Cardiac muscle cell (in vitro differentiated cells and primary cell): Measurements from ENCODE around the gene SH3D21. TPM values are rescaled to one million over a fixed set of nuclear protein-coding genes. Genes with fewer than 3 reads are reported as not detected.
A peak's percentile ranks its signal among the peaks of the same experiment; 100 is the strongest.

Experiments used
- DNase-seq, 2 donors: peaks; one replicate each; pipeline versions ENCODE4 v3.0.0 to v3.0.0-alpha.2; 2010 to 2017; ENCODE audit warnings: low read depth in 1 of 2, low spot score in 1 of 2
- H3K27ac ChIP-seq: fragments of 200-600 bp; sonication (generic); 2 replicates; pipeline ENCODE4 v1.5.1; 2016
- H3K27me3 ChIP-seq: fragments of 200-600 bp; sonication (generic); 2 replicates; pipeline ENCODE4 v1.6.0; 2016; ENCODE audit warnings: control low read depth
- H3K36me3 ChIP-seq: fragments of 200-600 bp; sonication (generic); 2 replicates; pipeline ENCODE4 v1.5.1; 2016; ENCODE audit warnings: control low read depth
- H3K4me1 ChIP-seq: fragments of 200-600 bp; sonication (generic); 2 replicates; pipeline ENCODE4 v1.8.1; 2017; ENCODE audit warnings: low read depth, mild to moderate bottlenecking, mixed run types
- H3K4me3 ChIP-seq: fragments of 200-600 bp; sonication (generic); 2 replicates; pipeline ENCODE4 v1.5.1; 2016; ENCODE audit warnings: mild to moderate bottlenecking
- H3K9me3 ChIP-seq: fragments of 200-600 bp; sonication (generic); 2 replicates; pipeline ENCODE4 v1.5.1; 2017; ENCODE audit warnings: low read depth, mild to moderate bottlenecking, control low read depth
- polyA plus RNA-seq: library from polyadenylated mRNA; unstranded; fragments of >200 nt; fragmentation: Nextera tagmentation; extraction: Ambion mirVana; gene quantifications from 2 replicates; pipeline ENCODE4 v1.2.1, GENCODE V29; 2016
- total RNA-seq: library from RNA; depleted of rRNA; stranded (reverse); fragments of >200 nt; gene quantifications from 2 replicates; pipeline ENCODE4 v1.2.3, GENCODE V29; 2016
- TF ChIP-seq, protein P1 (sequence below): IDR thresholded peaks from 2 replicates; pipeline ENCODE4 v1.5.1; 2012; ENCODE audit warnings: low read depth, mild to moderate bottlenecking, low read length

SH3D21 gene
- total and polyA plus RNA-seq, 2 experiments from 2014 or later = 13.5 to 44.0 TPM

GRCh38 chr1:36321119-36321951 lies 15.2 kb downstream of the SH3D21 start:
- Histone ChIP-seq H3K4me1 (peaks cover 31% of the 10 kb centered on the region), H3K27me3 (no peaks in the 10 kb centered on the region), H3K4me3 (no peak overlapping the region), H3K9me3 (no peaks in the 10 kb centered on the region), H3K36me3 (no peaks in the 10 kb centered on the region), H3K27ac (peak overlapping the region; percentile 83)
- DNase-seq = peak; percentile 92 to 97
- TF ChIP-seq, protein P1, sequence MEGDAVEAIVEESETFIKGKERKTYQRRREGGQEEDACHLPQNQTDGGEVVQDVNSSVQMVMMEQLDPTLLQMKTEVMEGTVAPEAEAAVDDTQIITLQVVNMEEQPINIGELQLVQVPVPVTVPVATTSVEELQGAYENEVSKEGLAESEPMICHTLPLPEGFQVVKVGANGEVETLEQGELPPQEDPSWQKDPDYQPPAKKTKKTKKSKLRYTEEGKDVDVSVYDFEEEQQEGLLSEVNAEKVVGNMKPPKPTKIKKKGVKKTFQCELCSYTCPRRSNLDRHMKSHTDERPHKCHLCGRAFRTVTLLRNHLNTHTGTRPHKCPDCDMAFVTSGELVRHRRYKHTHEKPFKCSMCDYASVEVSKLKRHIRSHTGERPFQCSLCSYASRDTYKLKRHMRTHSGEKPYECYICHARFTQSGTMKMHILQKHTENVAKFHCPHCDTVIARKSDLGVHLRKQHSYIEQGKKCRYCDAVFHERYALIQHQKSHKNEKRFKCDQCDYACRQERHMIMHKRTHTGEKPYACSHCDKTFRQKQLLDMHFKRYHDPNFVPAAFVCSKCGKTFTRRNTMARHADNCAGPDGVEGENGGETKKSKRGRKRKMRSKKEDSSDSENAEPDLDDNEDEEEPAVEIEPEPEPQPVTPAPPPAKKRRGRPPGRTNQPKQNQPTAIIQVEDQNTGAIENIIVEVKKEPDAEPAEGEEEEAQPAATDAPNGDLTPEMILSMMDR = no peak

DNA sequence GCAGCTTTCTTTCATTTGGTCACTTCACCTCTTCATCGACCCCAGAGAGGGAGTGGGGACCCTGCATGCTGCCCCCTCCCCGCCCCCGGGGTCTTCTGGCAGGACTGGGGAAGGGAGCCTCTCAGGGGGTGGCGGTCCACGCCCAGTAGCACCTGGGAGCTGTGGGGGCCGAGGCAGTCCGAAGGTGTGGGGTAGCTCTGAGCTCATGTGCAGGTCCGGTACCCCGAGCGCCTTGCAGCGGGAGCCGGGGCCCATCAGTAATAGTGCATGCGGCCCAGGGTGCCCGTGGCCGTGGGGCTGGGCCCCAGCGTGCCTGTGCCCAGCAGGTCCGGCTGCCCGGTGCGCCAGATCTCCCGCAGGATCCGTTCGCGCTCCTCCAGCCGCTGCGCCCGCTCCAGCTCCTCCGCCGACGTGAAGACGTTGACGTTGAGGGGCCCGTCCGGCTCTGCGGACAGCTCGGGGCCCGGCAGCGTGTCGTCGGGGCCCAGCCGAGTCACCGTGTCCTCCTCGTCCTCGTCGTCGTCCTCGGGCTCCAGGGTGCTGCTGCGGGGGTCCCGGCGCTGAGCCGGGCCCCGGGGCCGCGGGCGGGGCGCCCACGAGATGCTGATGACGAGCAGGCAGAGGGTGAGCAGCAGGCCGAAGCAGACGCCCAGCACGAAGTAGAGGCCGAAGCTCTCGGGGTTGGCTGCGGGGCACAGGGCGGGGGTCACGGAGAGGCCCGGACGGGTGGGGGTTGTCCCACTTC lies 16.0 kb downstream of the SH3D21 start:
- H3K27me3 ChIP-seq = no peaks in the 10 kb centered on the region
- H3K9me3 ChIP-seq = no peaks in the 10 kb centered on the region
- TF ChIP-seq, protein P1 = no peak
- peak in 1 of 2 donors; percentile 41 for DNase-seq
- peaks cover 31% of the 10 kb centered on the region for H3K4me1 ChIP-seq
- peak overlapping the region; percentile 37 for H3K4me3 ChIP-seq
- H3K27ac ChIP-seq = peak overlapping the region; percentile 83
- H3K36me3 ChIP-seq = no peaks in the 10 kb centered on the region

GRCh38 chr1:36322786-36323635 lies 16.8 kb downstream of the SH3D21 start:
- Histone ChIP-seq H3K27me3 (no peaks in the 10 kb centered on the region), H3K27ac (no peak overlapping the region), H3K4me3 (peak overlapping the region; percentile 37), H3K9me3 (no peaks in the 10 kb centered on the region), H3K4me1 (peaks cover 31% of the 10 kb centered on the region), H3K36me3 (no peaks in the 10 kb centered on the region)
- TF ChIP-seq, protein P1 = no peak
- peak in 1 of 2 donors; percentile 77 for DNase-seq

DNA sequence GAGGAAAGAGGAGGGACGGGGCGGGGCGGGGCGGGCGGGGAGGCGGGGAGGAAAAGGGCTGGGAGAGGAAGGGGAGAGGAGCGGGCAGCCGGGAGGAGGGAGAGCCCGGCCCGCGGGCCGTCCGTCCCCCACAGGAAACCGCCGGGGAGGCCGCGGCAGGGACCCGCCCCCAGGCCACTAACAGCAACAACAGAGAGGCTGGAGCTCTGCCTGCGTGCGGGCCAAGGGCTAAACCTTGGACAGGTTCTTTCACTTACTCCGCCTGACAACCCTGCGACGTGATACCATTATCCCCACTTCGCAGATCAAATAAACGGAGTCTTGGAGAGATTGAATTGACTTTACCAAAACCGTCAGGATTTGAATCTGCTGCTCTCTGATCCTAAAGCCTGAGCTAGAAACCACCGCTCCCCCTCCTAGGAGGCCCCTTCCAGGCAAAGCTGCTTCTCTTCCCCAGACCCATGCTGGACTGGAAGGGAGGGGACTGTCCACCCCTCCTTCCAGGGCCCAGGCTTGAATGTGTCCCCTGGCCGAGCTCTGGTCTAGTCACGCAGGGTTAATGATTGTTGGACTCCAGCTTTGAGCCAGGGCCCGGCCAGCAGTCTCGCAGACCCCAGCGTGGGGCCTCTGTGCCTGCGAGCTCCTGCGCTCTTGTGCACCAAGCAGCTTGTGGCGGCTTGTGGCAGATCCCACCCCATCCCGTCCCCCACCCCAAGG lies 17.6 kb downstream of the SH3D21 start, which contains the start of gene EVA1B:
Gene EVA1B, minus strand, starts transcription at position 10 of the 717 bp plus-strand sequence. CDS start 608 bp downstream, outside the sequence.
- Histone ChIP-seq H3K4me3 (peak within 1 kb of the TSS; percentile 37), H3K4me1 (peaks cover 32% of the 10 kb centered on the region), H3K36me3 (no peaks in the 10 kb centered on the region), H3K27ac (peak within 1 kb of the TSS; percentile 2), H3K9me3 (no peaks in the 10 kb centered on the region), H3K27me3 (no peaks in the 10 kb centered on the region)
- peak; percentile 72 to 93 for DNase-seq
- TF ChIP-seq, protein P1 = no peak

- H3K4me1 ChIP-seq = peaks cover 38% of the 10 kb centered on the region
- TF ChIP-seq, protein P1 = no peak
- no peaks in the 10 kb centered on the region for H3K9me3 ChIP-seq
- H3K4me3 ChIP-seq = no peak overlapping the region
- peak in 1 of 2 donors; percentile 32 for DNase-seq
- H3K27ac ChIP-seq = peak overlapping the region; percentile 2
- H3K36me3 ChIP-seq = no peaks in the 10 kb centered on the region
- H3K27me3 ChIP-seq = no peaks in the 10 kb centered on the region
Measured at GRCh38 chr1:36324353-36324703, 18.2 kb downstream of the SH3D21 start.
